GM19035 (cell line): ENCODE results near the gene SPPL2A.
A peak's percentile ranks its signal among the peaks of the same experiment; 100 is the strongest.
"Not testable (repeated sequence)": the region's sequence is repeated elsewhere in the genome, so short reads cannot be mapped to it uniquely, and the experiment has no call there.

ENCODE experiments used
- ATAC-seq: cut with Tn5 transposase; IDR thresholded peaks from one replicate; pipeline ENCODE4 v1.9.1; 2021; ENCODE audit not compliant: unreplicated experiment

Gene SPPL2A

GRCh38 chr15:50767332-50767861, 1.9 kb upstream of the SPPL2A start:
- ATAC-seq: no peak

GRCh38 chr15:50764461-50765194, 878 bp downstream of the SPPL2A start:
- ATAC-seq: peak; percentile 26

GRCh38 chr15:50758712-50759205, 6.7 kb downstream of the SPPL2A start:
- ATAC-seq: no peak

DNA sequence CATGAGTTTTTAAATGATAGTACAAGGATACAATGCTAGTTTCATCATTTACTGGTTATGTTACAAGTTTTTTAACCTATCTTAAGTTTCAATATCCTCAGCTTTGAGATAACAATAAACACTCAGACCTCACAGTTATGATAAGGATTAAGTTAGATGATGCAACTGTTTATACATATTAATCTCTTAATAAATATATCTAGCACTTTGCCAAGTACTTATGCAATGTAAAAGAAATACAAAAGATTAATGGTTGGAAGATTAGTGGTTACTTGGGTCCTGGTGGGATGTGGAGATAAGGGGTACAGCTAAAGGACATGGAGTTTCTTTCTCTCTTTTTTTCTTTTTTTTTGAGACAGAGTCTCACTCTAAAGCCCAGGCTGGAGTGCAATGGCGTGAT, 12.0 kb downstream of the SPPL2A start:
- ATAC-seq: no peak

DNA sequence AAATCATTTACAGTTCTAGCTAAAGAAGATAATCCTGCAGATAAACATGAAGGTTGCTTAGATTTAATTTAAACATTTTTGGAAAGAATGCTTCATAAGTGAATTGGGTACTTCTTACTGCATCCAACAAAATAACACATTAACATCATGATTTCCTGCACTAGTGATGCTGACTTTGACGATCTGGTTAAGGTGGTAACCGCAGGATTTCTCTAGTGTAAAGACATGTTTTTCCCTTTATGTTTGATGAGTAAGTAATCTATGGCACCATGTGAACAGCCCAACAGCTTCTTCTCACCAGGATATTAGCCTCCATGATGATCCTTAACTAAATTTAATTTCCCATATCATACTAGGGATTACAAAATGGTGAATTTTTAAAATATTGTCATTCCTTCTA, 14.1 kb downstream of the SPPL2A start:
- ATAC-seq: no peak

GRCh38 chr15:50750227-50750705, 15.2 kb downstream of the SPPL2A start:
- ATAC-seq: no peak

DNA sequence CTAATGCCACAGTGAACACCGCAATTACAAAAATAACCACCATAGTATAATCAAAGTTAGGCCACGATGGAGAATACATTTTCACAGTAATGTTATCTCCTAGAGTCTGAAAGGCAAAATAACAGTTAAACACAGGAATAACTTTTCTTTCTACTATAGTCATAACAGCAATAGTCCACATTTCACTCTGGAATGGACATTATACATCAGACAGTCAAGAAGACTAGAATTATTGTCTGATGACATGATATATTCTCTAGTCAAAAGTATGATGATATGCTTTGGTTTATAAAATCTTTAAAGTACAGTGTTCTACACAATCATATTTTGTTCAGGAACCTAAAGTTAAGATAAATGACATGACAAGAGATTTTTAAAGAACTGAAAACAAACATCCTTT, 18.0 kb downstream of the SPPL2A start:
- ATAC-seq: no peak

DNA sequence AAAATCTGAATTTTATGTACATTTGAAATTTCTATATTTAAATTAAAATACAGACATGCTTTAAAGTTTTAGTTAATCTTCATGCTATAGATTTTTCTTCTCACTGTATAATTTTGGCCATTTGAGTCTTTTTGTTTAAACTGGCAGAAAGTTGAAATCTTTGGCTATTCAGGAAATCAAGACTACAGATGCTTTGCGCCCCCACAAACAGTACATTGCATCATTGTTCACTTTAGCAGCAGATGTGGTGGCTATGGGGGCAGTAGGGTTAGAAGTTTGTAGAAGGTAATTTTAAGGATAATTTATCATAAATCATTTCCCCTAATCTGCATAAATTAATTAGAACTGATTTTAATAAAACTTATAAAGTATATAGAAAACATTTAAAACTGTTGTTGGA, 20.9 kb downstream of the SPPL2A start:
- no peak for ATAC-seq

GRCh38 chr15:50740955-50741354, 24.6 kb downstream of the SPPL2A start:
- ATAC-seq: no peak

GRCh38 chr15:50736823-50737222, 28.7 kb downstream of the SPPL2A start:
- no peak for ATAC-seq

DNA sequence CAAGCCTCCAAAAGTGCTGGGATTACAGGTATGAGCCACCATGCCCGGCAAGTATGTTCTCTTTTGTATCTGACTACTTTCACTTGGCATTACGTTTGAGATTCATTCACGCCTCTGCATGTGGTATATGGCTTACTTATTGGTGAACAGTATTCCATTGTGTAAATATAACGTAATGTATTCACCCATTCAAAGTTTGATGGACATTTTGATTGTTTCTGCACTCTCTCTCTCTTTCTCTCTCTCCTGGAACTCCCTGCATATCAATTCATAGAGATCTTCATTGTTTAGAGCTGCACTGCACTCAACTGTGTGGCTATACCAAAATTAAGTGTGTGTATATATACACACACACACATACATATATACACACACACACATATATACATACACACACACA, 30.4 kb downstream of the SPPL2A start:
- no peak for ATAC-seq

GRCh38 chr15:50726315-50726714, 39.2 kb downstream of the SPPL2A start:
- no peak for ATAC-seq

- no peak for ATAC-seq
These were observed 46.8 kb downstream of the SPPL2A start for GRCh38 chr15:50718700-50719125.

DNA sequence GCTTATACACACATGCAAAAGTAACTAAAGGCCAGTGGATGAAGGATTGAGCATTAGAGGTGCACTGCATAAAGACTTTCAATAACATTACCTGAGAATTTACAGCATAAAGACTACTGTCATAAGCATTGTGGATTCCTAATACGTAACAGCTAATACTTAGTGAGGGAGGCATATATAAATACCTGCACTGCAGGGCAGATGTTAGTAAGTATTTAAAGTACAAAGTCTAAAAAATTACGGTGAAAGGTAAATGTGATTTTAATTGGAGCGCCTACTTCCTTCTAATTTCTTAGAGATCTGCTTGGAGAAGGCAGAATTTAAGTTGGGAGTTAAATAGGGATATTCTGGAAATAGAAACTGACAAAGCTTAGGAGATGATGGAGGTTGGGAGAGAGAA, 53.5 kb downstream of the SPPL2A start:
- no peak for ATAC-seq

GRCh38 chr15:50710585-50710984, 54.9 kb downstream of the SPPL2A start:
- no peak for ATAC-seq

- ATAC-seq: no peak
These were observed 57.6 kb downstream of the SPPL2A start for GRCh38 chr15:50707878-50708427.

DNA sequence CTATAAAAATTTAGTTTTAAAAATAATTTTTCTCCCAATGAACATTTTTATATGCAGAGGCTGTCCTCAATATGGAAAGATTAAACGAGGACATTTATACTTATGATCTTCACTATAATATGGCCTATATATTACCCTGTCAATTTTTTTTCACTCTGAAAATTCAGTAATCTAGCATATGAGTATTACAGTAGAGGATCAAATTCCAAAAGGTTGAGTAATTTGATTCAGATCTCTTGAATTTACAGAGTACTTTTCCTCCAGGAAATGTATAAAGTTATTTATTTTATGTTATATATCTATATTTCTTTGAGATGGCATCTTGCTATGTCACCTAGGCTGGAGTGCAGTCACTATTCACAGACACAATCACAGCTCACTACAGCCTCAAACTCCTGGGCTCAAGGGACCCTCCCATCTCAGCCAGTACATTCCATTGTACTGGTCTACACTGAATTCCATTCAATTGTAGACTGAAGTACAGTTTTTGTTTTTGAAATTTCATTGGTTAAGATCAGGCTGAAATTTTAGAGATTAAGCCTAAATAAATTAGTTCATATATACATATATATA, 62.7 kb downstream of the SPPL2A start:
- ATAC-seq: no peak

GRCh38 chr15:50698101-50698500, 67.4 kb downstream of the SPPL2A start:
- no peak for ATAC-seq

DNA sequence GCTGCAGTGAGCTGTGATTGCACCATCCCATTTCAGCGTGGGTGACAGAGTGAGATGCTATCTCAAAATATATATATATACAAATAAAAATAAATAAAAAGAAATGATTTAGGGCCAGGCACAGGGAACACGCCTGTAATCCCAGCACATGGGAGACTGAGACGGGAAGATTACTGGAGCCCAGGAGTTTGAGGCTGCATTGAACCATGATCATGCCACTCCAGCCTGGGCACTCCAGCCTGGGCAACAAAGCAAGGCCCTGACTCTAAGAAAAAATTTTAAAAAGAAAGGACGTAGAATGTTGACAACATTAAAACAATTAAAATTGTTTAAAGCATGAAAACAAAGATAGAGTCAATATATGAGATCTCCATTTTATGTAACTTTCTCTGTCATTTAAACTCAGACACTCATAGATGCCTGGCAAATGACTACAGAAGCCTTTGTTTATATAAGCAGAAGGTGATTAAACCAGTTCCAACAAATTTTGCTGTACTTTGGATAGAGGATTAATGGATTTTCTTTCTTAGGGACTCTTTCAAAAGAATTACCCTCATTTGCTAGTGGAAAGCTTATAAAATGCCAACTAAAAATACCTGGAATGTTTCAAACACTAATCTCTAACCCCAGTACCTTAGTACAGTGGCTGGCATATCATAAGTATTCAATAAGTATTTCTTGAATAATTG, 68.3 kb downstream of the SPPL2A start:
- no peak for ATAC-seq

DNA sequence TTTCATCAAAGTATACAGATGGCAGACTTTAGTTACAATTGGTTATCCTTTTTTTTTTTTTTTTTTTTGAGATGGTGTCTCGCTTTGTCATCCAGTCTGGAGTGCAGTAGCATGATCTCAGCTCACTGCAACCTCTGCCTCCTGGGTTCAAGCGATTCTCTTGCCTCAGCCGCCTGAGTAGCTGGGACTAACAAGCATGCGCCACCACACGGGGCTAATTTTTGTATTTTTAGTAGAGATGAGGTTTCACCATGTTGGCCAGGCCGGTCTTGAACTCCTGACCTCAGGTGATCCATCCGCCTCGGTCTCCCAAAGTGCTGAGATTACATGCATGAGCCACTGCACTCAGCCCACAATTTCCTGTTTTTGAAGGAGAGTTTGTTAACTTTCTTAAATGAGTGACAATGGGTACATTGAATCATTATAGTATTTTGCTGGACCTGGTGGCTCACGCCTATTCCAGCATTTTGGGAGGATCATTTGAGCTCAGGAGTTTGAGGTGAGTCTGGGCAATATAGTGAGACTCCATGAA, 70.8 kb downstream of the SPPL2A start:
- ATAC-seq: not testable (repeated sequence)

- peak; percentile 9 for ATAC-seq
These were observed 78.1 kb downstream of the SPPL2A start for GRCh38 chr15:50687302-50687902.
